Central memory CD8-positive, alpha-beta T cell (primary cell): ENCODE measurements around the gene RBM47.
"Not testable (repeated sequence)": the region's sequence is repeated elsewhere in the genome, so short reads cannot be mapped to it uniquely, and the experiment has no call there.

ENCODE experiments used
- ATAC-seq: fragments of 150-1000 bp; cut with Tn5 transposase; replicated peaks from 2 replicates; pipeline ENCODE4 v1.10.0; 2022; ENCODE audit warnings: mild to moderate bottlenecking, moderate FRiP score, moderate number of reproducible peaks; ENCODE audit not compliant: poor library complexity, severe bottlenecking; ENCODE audit errors: extremely low read depth
- DNase-seq, 2 donors: peaks; one replicate each; pipeline ENCODE4 v3.0.0; 2021; ENCODE audit warnings: low spot score in 2 of 2
- H3K27ac Mint-ChIP-seq: one replicate; pipeline ENCODE4 v1.8.0; 2022; ENCODE audit warnings: low read depth, mild to moderate bottlenecking, moderate library complexity, mixed read lengths
- H3K27me3 Mint-ChIP-seq: one replicate; pipeline ENCODE4 v1.8.0; 2022; ENCODE audit warnings: mixed read lengths
- H3K36me3 Mint-ChIP-seq: one replicate; pipeline ENCODE4 v1.8.0; 2022; ENCODE audit warnings: mild to moderate bottlenecking, moderate library complexity, mixed read lengths; ENCODE audit not compliant: insufficient read depth
- H3K4me1 Mint-ChIP-seq: one replicate; pipeline ENCODE4 v1.8.0; 2022; ENCODE audit warnings: mixed read lengths
- H3K4me3 Mint-ChIP-seq: one replicate; pipeline ENCODE4 v1.8.0; 2022; ENCODE audit warnings: mild to moderate bottlenecking, moderate library complexity, mixed read lengths
- H3K9me3 Mint-ChIP-seq: one replicate; pipeline ENCODE4 v1.8.0; 2022; ENCODE audit warnings: mixed read lengths

Gene RBM47

DNA sequence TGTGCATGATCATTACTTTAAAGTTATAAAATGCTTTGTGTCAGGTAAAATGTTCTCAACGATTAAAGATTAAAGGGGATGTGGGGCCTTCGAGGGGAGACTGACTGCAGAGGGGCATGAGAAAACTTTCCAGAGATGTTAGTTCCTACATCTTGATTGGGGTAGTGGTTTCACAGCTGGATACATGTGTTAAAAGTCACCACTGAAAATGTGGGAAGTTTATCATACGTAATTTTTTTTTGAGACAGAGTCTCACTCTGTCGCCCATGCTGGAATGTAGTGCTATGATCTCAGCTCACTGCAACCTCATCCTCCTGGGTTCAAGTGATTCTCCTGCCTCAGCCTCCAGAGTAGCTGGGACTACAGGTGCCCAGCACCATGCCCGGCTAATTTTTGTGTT is 79.5 kb downstream of the RBM47 start:
- peaks cover 11% of the 10 kb centered on the region for H3K4me1 Mint-ChIP-seq
- H3K27ac Mint-ChIP-seq, result no peak overlapping the region
- DNase-seq, result no peak

DNA sequence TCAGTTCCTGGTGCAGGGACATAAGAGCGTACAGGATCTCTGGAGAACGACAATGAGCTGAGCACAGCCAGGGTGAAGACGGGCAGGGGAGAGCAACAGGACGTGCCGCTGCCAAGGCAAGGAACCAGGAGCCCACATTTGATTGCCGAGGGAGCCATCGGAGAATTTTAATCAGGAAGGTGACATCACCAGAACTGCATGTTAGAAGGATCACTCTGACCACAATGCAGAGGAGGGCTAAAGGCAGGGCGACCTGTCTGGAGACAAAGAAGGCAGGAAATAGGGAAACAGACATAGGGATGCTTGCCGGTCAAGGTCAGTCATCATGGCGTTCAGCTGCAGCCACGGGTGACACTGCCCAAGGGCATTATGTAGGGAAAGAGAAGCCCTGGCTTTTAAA is 81.4 kb downstream of the RBM47 start:
- Mint-ChIP-seq H3K4me1 (peaks cover 11% of the 10 kb centered on the region), H3K9me3 (no peaks in the 10 kb centered on the region), H3K27me3 (no peaks in the 10 kb centered on the region), H3K36me3 (no peaks in the 10 kb centered on the region), H3K27ac (no peak overlapping the region), H3K4me3 (no peak overlapping the region)
- no peak for DNase-seq
- no peak for ATAC-seq

More for the DNA sequence above, 79.5 kb downstream of the RBM47 start:
- no peaks in the 10 kb centered on the region for H3K27me3 Mint-ChIP-seq
- no peaks in the 10 kb centered on the region for H3K36me3 Mint-ChIP-seq
- no peaks in the 10 kb centered on the region for H3K9me3 Mint-ChIP-seq
- ATAC-seq, result no peak
- no peak overlapping the region for H3K4me3 Mint-ChIP-seq

DNA sequence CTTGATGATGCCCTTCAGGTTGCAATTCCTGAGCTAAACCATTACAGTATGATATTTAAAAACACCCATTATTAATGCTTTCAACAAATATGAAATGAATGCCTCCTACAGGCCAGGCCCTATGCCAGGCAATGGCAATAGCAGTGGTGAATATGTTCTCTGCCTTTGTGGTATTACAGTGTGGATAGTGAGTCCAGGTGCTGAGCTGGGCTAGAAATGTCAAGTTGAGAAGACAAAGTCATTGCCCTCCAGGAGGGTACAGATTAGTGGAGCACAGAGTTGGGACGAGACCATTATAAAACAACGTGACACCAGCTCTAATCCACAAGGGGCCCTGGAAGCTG is 81.9 kb downstream of the RBM47 start:
- peaks cover 11% of the 10 kb centered on the region for H3K4me1 Mint-ChIP-seq
- H3K4me3 Mint-ChIP-seq, result no peak overlapping the region
- no peaks in the 10 kb centered on the region for H3K9me3 Mint-ChIP-seq
- no peak overlapping the region for H3K27ac Mint-ChIP-seq
- DNase-seq (no peak), ATAC-seq (no peak)
- H3K36me3 Mint-ChIP-seq, result no peaks in the 10 kb centered on the region
- H3K27me3 Mint-ChIP-seq, result no peaks in the 10 kb centered on the region

DNA sequence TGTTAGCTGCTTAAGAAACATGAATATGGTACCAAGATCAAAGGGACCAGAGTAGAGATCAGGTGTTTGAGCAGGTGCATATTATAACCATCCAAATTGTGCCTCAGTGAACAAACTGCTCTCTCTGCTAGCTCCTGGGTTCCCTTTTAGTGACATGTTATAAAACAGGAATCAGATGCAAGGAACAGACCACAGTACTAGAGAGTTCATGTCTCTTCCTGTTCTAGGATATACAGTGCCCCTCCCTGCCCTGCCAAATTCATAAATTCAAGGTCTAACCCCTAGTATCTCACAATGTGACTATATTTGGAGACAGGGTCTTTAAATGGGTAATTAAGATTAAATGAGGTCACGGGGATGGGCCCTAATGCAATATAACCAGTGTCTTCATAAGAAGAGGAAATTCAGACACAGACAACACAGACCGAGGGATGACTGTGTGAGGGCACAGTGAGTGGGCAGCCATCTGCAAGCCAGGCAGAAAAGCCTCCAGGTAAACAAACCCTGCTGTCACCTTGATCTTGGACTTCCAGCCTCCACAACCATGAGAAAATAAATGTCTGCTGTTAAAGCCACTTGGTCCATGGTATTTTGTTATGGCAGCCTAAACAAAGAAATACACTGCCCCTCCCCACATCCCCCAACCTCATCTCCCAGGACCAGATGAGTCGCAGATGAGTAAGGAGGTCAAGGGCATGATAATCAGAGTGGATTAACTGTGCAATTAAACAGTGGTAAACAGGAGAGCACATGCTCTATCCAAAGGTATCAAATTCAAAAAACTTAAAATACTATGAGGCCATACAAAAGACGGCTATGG is 82.5 kb downstream of the RBM47 start:
- DNase-seq (no peak), ATAC-seq (no peak)
- no peak overlapping the region for H3K27ac Mint-ChIP-seq
- H3K4me1 Mint-ChIP-seq, result peaks cover 11% of the 10 kb centered on the region
- H3K36me3 Mint-ChIP-seq, result peaks cover 2% of the 10 kb centered on the region
- no peaks in the 10 kb centered on the region for H3K9me3 Mint-ChIP-seq
- H3K27me3 Mint-ChIP-seq, result no peaks in the 10 kb centered on the region
- no peak overlapping the region for H3K4me3 Mint-ChIP-seq

DNA sequence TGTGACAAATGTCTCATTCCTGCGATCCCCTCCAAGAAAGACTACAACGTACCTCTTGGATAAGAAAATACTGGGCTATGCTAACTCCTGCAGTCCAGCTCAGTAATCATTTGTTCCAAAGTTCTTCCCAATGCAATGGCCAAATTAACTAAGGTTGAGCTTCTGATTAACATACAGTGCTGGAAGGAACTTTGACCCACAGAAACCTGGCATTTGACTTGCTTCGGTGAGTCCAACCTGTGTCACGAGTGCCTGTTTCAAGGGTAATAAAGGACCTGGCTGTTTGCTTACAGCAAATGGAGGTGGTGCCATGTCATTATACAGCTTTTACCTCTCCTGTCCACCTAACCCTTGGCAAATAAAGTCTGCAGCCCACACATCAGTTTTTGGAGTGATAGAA is 83.2 kb downstream of the RBM47 start:
- no peak for DNase-seq

DNA sequence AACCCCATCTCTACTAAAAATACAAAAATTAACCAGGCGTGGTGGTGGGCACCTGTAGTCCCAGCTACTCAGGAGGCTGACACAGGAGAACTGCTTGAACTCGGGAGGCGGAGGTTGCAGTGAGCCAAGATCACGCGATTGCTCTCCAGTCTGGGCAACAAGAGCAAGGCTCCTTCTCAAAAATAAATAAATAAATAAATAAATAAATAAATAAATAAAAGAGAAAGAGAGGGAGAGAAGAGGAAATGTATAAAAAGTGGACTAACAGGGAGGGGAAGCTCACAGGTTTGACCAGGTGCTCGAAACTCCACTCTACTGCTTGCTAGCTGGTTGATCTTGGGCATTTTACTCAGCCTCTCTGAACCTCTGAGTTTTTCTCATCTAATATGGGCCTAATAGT is 84.2 kb downstream of the RBM47 start:
- not testable (repeated sequence) for H3K36me3 Mint-ChIP-seq, H3K9me3 Mint-ChIP-seq, H3K27me3 Mint-ChIP-seq, DNase-seq, H3K4me3 Mint-ChIP-seq, H3K27ac Mint-ChIP-seq, ATAC-seq, H3K4me1 Mint-ChIP-seq

More for the DNA sequence above, 83.2 kb downstream of the RBM47 start:
- H3K27ac Mint-ChIP-seq, result no peak overlapping the region
- no peaks in the 10 kb centered on the region for H3K9me3 Mint-ChIP-seq
- no peak for ATAC-seq
- H3K4me1 Mint-ChIP-seq, result peaks cover 10% of the 10 kb centered on the region
- H3K36me3 Mint-ChIP-seq, result peaks cover 2% of the 10 kb centered on the region
- no peaks in the 10 kb centered on the region for H3K27me3 Mint-ChIP-seq
- no peak overlapping the region for H3K4me3 Mint-ChIP-seq

DNA sequence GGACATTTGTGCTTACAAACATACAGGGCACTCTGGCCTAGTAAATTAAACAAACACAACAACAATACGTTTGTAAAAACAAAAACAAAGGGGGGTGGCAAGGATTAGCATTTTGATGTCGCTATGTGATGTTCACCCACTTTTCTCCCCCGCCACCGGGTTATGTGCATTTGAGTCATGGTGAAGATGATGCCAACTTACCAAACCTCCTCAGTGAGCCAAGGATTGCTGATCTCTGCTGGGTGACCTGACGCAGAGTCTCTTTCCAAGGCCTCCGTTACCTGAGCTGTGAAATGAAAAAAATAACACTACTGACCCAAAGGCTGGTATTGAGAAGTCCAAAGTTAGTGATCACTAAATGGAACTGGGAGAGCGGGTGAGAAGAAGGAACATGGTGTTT is 85.4 kb downstream of the RBM47 start:
- DNase-seq (no peak), ATAC-seq (no peak)
- Mint-ChIP-seq H3K9me3 (no peaks in the 10 kb centered on the region), H3K4me3 (no peak overlapping the region), H3K27ac (no peak overlapping the region), H3K4me1 (no peaks in the 10 kb centered on the region), H3K27me3 (no peaks in the 10 kb centered on the region), H3K36me3 (peaks cover 2% of the 10 kb centered on the region)

DNA sequence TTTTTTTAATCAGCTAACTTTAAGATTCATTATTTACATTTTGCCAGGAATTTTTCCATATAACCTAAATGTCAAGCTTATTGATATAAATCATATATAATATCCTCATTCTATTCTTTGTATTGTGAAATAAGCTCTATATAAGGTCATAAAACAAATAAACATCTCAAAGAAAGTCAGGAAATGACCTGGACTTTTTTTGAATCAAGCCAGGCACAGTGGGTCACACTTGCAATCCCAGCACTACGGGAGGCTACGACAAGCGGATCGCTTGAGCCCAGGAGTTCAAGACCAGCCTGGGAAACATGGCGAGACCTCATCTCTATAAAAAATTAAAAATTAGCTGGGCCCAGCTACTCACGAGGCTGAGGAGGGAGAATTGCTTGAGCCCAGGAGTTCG is 88.9 kb downstream of the RBM47 start:
- Mint-ChIP-seq H3K4me1 (no peaks in the 10 kb centered on the region), H3K36me3 (peaks cover 2% of the 10 kb centered on the region), H3K4me3 (no peak overlapping the region), H3K27ac (no peak overlapping the region), H3K9me3 (no peaks in the 10 kb centered on the region), H3K27me3 (peaks cover 10% of the 10 kb centered on the region)
- ATAC-seq (no peak), DNase-seq (no peak)

DNA sequence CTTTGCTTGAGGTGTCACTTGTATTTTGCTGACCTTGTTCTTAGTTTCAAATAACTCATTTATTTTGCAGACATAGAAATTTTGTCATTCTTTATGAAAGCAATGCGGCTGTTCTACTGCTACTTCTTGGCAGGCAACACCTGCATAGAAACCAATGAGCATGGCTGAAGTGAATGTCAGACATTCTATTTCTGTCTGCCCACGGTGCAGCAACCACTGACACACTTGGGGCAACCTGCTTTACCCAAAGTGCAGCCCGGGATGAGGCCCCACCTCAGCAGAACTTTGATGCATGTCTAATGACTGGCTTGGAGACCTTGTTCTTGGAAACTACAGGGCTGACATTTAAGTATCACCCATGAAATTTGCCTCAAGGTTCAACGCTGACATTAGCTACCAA is 93.6 kb downstream of the RBM47 start:
- no peak overlapping the region for H3K4me3 Mint-ChIP-seq

DNA sequence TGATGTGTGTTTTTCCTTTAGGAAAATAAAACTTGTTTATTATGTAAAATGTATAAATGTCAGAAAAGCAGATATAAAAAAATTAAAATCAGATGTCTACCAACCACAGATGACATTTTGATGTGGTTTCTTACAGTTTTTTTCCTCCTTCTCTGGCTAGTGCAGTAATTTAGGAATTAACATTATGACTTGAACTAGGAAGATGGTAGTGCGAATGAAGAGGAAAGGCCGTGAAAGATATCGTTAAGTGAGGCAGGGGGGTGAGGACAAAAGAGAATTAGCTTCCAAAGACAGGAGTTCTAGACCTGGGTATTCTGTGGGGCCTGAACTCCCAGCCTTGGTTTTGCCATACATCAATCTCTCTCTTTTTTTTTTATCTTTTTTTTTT is 98.0 kb downstream of the RBM47 start:
- ATAC-seq, result no peak
- no peak overlapping the region for H3K27ac Mint-ChIP-seq
- H3K4me1 Mint-ChIP-seq, result no peaks in the 10 kb centered on the region
- no peak overlapping the region for H3K4me3 Mint-ChIP-seq
- H3K9me3 Mint-ChIP-seq, result no peaks in the 10 kb centered on the region
- no peak for DNase-seq
- no peaks in the 10 kb centered on the region for H3K36me3 Mint-ChIP-seq
- H3K27me3 Mint-ChIP-seq, result no peaks in the 10 kb centered on the region

More for the DNA sequence above, 93.6 kb downstream of the RBM47 start:
- Mint-ChIP-seq H3K36me3 (no peaks in the 10 kb centered on the region), H3K4me1 (no peaks in the 10 kb centered on the region), H3K9me3 (no peaks in the 10 kb centered on the region), H3K27me3 (peaks cover 10% of the 10 kb centered on the region), H3K27ac (no peak overlapping the region)
- ATAC-seq (no peak), DNase-seq (no peak)

DNA sequence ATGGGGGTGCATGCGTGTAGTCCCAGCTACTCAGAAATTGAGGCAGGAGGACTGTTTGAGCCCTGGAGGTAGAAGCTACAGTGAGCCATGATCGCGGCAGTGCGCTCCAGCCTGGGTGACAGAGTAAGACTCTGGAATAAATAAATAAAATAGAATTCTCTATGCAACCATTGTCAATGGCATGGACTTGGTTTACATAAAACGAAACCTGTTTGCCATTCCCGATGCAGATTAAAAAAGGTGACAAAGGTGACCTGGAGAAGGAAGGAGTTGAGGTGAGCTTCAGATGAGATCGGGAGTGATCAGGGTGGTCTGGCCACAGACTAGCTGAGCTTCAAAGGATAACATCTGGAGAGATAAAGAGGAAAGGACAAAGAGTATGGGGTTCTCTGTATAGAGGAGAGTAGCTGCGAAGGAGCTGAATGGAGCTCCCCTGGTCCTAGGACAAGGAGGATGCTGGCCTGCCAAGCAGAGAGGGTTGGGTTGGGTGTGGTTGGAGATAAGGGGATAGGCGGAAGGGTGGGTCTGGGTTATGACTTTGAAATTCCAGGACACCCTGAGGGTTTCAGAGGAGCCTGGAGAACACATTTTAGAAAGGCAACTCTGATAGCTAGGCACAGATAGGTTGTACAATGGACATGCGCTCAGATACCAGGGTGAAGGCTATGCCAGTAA is 98.6 kb downstream of the RBM47 start:
- ATAC-seq (no peak), DNase-seq (no peak)
- H3K27ac Mint-ChIP-seq, result no peak overlapping the region
- H3K9me3 Mint-ChIP-seq, result no peaks in the 10 kb centered on the region
- no peaks in the 10 kb centered on the region for H3K36me3 Mint-ChIP-seq
- no peaks in the 10 kb centered on the region for H3K4me1 Mint-ChIP-seq
- H3K4me3 Mint-ChIP-seq, result no peak overlapping the region
- H3K27me3 Mint-ChIP-seq, result no peaks in the 10 kb centered on the region

DNA sequence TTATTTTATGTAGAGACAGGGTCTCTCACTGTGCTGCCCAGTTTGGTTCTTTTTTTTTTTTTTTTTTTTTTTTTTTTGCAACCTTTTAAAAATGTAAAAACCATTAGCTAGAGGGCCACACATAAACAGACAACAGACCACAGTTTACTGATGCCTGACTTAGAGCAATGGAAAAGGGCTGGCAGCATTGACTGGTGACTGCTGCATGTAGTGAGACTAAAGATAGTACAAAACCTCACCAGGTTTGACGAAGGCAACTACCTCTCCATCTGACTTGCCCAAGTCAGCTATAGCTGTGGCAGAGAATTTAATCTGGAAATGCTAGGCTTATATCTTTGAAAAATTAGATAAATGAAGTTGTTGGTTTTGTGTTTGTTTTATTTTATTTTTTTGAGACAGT is 102.9 kb downstream of the RBM47 start:
- Mint-ChIP-seq H3K27me3 (no peaks in the 10 kb centered on the region), H3K4me3 (no peak overlapping the region), H3K9me3 (no peaks in the 10 kb centered on the region), H3K27ac (no peak overlapping the region), H3K4me1 (no peaks in the 10 kb centered on the region), H3K36me3 (no peaks in the 10 kb centered on the region)
- DNase-seq, result no peak
- no peak for ATAC-seq
